ENCODE data around the gene DCST2. TPM values are rescaled to one million over a fixed set of nuclear protein-coding genes. Genes with fewer than 3 reads are reported as not detected.

Gene DCST2
- total and polyA plus RNA-seq, 9 of the 15 experiments (the other 6 are each of a cell fraction or from before 2014, with no cell fraction given), result 0.09 to 0.49 (median 0.11) TPM; not detected in 3

DNA sequence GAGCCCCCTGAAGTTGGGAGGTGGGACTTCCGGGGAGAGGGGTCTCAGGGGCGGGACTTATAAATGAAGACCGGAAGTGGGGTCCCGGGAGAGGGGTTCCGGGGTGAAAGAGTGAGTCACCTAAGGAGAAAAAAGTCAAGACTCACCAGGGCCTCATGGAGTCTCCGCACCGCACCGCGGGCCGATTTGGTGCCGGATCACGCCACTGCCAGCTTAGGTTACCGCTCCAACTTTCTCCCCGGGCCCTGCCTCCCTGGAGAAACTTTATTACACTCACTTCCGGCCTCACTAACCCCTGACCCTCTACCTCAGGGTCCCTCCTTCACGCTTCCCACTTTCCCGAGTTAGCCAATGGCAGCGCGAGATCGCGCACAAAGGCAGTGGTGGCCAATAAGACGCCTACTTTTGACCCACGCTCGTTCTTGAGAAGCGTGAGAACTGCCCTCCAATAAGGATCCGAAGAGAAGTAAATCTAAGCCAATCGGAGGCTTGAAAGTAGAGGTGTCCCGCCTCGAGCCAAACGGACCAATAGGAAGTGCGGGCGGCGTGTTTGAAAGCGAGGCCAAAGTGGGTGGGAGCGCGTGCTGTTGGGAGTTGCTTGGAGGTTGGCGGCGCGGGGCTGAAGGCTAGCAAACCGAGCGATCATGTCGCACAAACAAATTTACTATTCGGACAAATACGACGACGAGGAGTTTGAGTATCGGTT is 59.3 kb downstream of the DCST2 start, which contains the start of gene CKS1B (continued):
- TF ChIP-seq WHSC1 (IDR thresholded peaks at IDR 0.05; ENCODE audit: low read length) (no peak), HCFC1 (IDR thresholded peaks at IDR 0.05; ENCODE audit: low read depth, low read length) (peak; percentile 54), RBM17 (IDR thresholded peaks at IDR 0.05; ENCODE audit: borderline replicate concordance, low read depth, low read length) (no peak), RAD51 (IDR thresholded peaks at IDR 0.05; ENCODE audit: borderline replicate concordance, low read depth) (no peak), PRPF4 (IDR thresholded peaks at IDR 0.05; ENCODE audit: insufficient read depth, low read depth, low read length, poor library complexity, severe bottlenecking) (no peak), STAT5A (IDR thresholded peaks at IDR 0.05; ENCODE audit: borderline replicate concordance, low read length) (no peak), POU5F1 (IDR thresholded peaks at IDR 0.05; ENCODE audit: borderline replicate concordance, low read depth, low read length, partially characterized antibody) (no peak), KLF6 (CRISPR knock-in tag; IDR thresholded peaks at IDR 0.05; ENCODE audit: borderline replicate concordance) (peak; percentile 52; the same call in 1 of the 2 replicates), GTF2A2 (tag; IDR thresholded peaks at IDR 0.05) (no peak), TCF7 (IDR thresholded peaks at IDR 0.05; ENCODE audit: borderline replicate concordance) (peak; percentile 83), KAT2B (IDR thresholded peaks at IDR 0.05; ENCODE audit: low read depth, low read length) (no peak), HMG20A (CRISPR knock-in tag; conservative IDR thresholded peaks at IDR 0.05) (no peak), LEF1 (IDR thresholded peaks at IDR 0.05) (no peak; the same call in 1 of the 2 replicates), HLTF (IDR thresholded peaks at IDR 0.05) (no peak), SNIP1 (IDR thresholded peaks at IDR 0.05; ENCODE audit: low read depth) (no peak), ZC3H4 (CRISPR knock-in tag; IDR thresholded peaks at IDR 0.05; ENCODE audit: borderline replicate concordance) (no peak), ZNF436 (CRISPR knock-in tag; IDR thresholded peaks at IDR 0.05) (0 out of 2 replicates have a peak, but pooled peaks have one; percentile 40), RCOR1 (IDR thresholded peaks at IDR 0.05; ENCODE audit: borderline replicate concordance in 1 of 2, low read depth in 2 of 2, low read length in 2 of 2) (no peak), ZNF217 (CRISPR knock-in tag; IDR thresholded peaks at IDR 0.05) (no peak), FUS (optimal IDR thresholded peaks at IDR 0.05; ENCODE audit: low read depth, low read length) (no peak)
- TF ChIP-seq, protein P1, sequence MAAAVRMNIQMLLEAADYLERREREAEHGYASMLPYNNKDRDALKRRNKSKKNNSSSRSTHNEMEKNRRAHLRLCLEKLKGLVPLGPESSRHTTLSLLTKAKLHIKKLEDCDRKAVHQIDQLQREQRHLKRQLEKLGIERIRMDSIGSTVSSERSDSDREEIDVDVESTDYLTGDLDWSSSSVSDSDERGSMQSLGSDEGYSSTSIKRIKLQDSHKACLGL (CRISPR knock-in tag; IDR thresholded peaks at IDR 0.05; ENCODE audit: borderline replicate concordance, poor library complexity, severe bottlenecking), result peak; percentile 96
- TF ChIP-seq, protein P2, sequence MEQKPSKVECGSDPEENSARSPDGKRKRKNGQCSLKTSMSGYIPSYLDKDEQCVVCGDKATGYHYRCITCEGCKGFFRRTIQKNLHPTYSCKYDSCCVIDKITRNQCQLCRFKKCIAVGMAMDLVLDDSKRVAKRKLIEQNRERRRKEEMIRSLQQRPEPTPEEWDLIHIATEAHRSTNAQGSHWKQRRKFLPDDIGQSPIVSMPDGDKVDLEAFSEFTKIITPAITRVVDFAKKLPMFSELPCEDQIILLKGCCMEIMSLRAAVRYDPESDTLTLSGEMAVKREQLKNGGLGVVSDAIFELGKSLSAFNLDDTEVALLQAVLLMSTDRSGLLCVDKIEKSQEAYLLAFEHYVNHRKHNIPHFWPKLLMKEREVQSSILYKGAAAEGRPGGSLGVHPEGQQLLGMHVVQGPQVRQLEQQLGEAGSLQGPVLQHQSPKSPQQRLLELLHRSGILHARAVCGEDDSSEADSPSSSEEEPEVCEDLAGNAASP (IDR thresholded peaks at IDR 0.05), result no peak
- TF ChIP-seq, protein P3, sequence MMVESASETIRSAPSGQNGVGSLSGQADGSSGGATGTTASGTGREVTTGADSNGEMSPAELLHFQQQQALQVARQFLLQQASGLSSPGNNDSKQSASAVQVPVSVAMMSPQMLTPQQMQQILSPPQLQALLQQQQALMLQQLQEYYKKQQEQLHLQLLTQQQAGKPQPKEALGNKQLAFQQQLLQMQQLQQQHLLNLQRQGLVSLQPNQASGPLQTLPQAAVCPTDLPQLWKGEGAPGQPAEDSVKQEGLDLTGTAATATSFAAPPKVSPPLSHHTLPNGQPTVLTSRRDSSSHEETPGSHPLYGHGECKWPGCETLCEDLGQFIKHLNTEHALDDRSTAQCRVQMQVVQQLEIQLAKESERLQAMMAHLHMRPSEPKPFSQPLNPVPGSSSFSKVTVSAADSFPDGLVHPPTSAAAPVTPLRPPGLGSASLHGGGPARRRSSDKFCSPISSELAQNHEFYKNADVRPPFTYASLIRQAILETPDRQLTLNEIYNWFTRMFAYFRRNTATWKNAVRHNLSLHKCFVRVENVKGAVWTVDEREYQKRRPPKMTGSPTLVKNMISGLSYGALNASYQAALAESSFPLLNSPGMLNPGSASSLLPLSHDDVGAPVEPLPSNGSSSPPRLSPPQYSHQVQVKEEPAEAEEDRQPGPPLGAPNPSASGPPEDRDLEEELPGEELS (CRISPR knock-in tag; IDR thresholded peaks at IDR 0.05; ENCODE audit: borderline replicate concordance), result no peak
- TF ChIP-seq, protein P4, sequence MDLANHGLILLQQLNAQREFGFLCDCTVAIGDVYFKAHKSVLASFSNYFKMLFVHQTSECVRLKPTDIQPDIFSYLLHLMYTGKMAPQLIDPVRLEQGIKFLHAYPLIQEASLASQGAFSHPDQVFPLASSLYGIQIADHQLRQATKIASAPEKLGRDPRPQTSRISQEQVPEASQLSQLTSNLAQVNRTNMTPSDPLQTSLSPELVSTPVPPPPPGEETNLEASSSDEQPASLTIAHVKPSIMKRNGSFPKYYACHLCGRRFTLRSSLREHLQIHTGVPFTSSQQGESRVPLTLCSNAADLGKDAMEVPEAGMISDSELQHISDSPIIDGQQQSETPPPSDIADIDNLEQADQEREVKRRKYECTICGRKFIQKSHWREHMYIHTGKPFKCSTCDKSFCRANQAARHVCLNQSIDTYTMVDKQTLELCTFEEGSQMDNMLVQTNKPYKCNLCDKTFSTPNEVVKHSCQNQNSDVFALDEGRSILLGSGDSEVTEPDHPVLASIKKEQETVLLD (IDR thresholded peaks at IDR 0.05), result no peak; the same call in 1 of the 2 replicates

Data from K562 (cell line).